HepG2 (cell line): ENCODE measurements around the gene PALM. TPM values are rescaled to one million over a fixed set of nuclear protein-coding genes. Genes with fewer than 3 reads are reported as not detected.

Experiments
- GTF2F1 ChIP-seq: fragments of 150-350 bp; IDR thresholded peaks from 2 replicates; pipeline ENCODE4 v1.6.1; 2014; ENCODE audit warnings: low read length
- SUZ12 ChIP-seq: fragments of 150-350 bp; IDR thresholded peaks from 2 replicates; pipeline ENCODE4 v1.6.1; 2014; ENCODE audit warnings: low read depth, low read length
- ZNF235 ChIP-seq: sonication (generic); formaldehyde crosslinking; IDR thresholded peaks from 2 replicates; pipeline ENCODE4 v1.8.1; 2023; ENCODE audit warnings: mild to moderate bottlenecking, missing genetic modification reagents, borderline replicate concordance
- ZNF30 ChIP-seq: sonication (generic); formaldehyde crosslinking; IDR thresholded peaks from 2 replicates; pipeline ENCODE4 v1.5.0; 2020; ENCODE audit warnings: mild to moderate bottlenecking, missing genetic modification reagents
- ZNF570 ChIP-seq: sonication (generic); formaldehyde crosslinking; IDR thresholded peaks from 2 replicates; pipeline ENCODE4 v1.4.0; 2020; ENCODE audit warnings: mild to moderate bottlenecking, missing genetic modification reagents, borderline replicate concordance
- ZNF577 ChIP-seq: sonication (generic); formaldehyde crosslinking; IDR thresholded peaks from 2 replicates; pipeline ENCODE4 v1.4.0; 2020; ENCODE audit warnings: mild to moderate bottlenecking, low read depth, missing genetic modification reagents, borderline replicate concordance
- polyA plus RNA-seq, 8 experiments: library from polyadenylated mRNA; depleted of rRNA in 3 of 8; stranded (reverse) in 7 of 8; unstranded in 1 of 8; fragments of >200 nt; fragmentation: Illumina TruSeq in 4 of 8; extraction: Trizol in 4 of 8; gene quantifications; 2 replicates each; pipeline versions ENCODE4 v1.2.1 to v1.2.3, GENCODE V29; 2011 to 2016; ENCODE audit warnings: low read depth in 4 of 8, missing spikeins in 1 of 8, mixed read lengths in 1 of 8; ENCODE audit not compliant: insufficient read depth in 1 of 8
- total RNA-seq, 5 experiments: library from RNA; depleted of rRNA; stranded (reverse); fragments of >200 nt; fragmentation: Illumina TruSeq; extraction: Trizol; gene quantifications; 2 replicates each; pipeline ENCODE4 v1.2.3, GENCODE V29; 2016; ENCODE audit warnings: low read depth in 1 of 5
- TF ChIP-seq, protein P1 (sequence below): sonication (generic); formaldehyde crosslinking; IDR thresholded peaks from 2 replicates; pipeline ENCODE4 v1.5.0; 2020; ENCODE audit warnings: mild to moderate bottlenecking, missing genetic modification reagents, borderline replicate concordance
- TF ChIP-seq, protein P2 (sequence below): sonication (generic); formaldehyde crosslinking; IDR thresholded peaks from 2 replicates; pipeline ENCODE4 v1.5.0; 2020; ENCODE audit warnings: missing genetic modification reagents
- TF ChIP-seq, protein P3 (sequence below), 2 experiments: sonication (generic) in 1 of 2; formaldehyde crosslinking in 1 of 2; IDR thresholded peaks; 2 replicates each; pipeline versions ENCODE4 v1.6.1 to v1.9.0; 2014 to 2022; ENCODE audit warnings: antibody characterized with exemption in 1 of 2, borderline replicate concordance in 1 of 2, inconsistent platforms in 1 of 2, low read depth in 1 of 2, missing genetic modification reagents in 1 of 2

PALM gene
- total and polyA plus RNA-seq, 2 of the 13 experiments (the other 11 are each of a cell fraction or from before 2014, with no cell fraction given) = 4.0 to 9.7 TPM

DNA sequence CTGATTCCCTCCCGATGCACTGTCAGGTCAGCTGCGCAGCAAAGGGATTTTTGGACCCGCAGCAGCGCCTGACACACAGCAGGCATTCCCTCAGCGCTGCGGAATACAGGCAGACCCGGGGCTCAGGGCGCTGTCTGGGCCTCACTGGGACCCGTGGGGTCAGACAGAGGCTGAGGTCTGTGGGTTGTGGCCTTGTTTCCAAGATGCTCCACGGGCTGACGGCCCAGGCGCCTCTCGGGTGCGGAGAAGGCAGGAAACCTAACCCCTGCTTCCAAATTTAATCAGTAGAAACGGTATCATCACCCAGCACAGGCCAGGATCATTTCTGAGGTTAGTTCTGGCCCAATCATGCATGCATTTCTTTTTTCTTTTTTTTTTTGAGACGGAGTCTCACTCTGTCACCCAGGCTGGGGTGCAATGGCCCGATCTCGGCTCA lies 45.0 kb upstream of the PALM start (continued):
- TF ChIP-seq, protein P1, sequence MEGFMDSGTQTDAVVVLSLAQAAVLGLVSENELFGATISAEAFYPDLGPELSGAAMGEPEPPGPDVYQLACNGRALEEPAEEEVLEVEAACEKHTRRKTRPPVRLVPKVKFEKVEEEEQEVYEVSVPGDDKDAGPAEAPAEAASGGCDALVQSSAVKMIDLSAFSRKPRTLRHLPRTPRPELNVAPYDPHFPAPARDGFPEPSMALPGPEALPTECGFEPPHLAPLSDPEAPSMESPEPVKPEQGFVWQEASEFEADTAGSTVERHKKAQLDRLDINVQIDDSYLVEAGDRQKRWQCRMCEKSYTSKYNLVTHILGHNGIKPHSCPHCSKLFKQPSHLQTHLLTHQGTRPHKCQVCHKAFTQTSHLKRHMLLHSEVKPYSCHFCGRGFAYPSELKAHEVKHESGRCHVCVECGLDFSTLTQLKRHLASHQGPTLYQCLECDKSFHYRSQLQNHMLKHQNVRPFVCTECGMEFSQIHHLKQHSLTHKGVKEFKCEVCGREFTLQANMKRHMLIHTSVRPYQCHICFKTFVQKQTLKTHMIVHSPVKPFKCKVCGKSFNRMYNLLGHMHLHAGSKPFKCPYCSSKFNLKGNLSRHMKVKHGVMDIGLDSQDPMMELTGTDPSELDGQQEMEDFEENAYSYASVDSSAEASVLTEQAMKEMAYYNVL = no peak
- TF ChIP-seq, protein P2, sequence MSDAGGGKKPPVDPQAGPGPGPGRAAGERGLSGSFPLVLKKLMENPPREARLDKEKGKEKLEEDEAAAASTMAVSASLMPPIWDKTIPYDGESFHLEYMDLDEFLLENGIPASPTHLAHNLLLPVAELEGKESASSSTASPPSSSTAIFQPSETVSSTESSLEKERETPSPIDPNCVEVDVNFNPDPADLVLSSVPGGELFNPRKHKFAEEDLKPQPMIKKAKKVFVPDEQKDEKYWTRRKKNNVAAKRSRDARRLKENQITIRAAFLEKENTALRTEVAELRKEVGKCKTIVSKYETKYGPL (CRISPR knock-in tag) = no peak
- no peak for TF ChIP-seq ZNF577
- TF ChIP-seq ZNF235 (CRISPR knock-in tag) = no peak
- no peak for TF ChIP-seq GTF2F1
- no peak for TF ChIP-seq ZNF30
- TF ChIP-seq SUZ12 = no peak
- TF ChIP-seq ZNF570 (CRISPR knock-in tag) = no peak
- TF ChIP-seq, protein P3, sequence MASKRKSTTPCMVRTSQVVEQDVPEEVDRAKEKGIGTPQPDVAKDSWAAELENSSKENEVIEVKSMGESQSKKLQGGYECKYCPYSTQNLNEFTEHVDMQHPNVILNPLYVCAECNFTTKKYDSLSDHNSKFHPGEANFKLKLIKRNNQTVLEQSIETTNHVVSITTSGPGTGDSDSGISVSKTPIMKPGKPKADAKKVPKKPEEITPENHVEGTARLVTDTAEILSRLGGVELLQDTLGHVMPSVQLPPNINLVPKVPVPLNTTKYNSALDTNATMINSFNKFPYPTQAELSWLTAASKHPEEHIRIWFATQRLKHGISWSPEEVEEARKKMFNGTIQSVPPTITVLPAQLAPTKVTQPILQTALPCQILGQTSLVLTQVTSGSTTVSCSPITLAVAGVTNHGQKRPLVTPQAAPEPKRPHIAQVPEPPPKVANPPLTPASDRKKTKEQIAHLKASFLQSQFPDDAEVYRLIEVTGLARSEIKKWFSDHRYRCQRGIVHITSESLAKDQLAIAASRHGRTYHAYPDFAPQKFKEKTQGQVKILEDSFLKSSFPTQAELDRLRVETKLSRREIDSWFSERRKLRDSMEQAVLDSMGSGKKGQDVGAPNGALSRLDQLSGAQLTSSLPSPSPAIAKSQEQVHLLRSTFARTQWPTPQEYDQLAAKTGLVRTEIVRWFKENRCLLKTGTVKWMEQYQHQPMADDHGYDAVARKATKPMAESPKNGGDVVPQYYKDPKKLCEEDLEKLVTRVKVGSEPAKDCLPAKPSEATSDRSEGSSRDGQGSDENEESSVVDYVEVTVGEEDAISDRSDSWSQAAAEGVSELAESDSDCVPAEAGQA (IDR thresholded peaks at IDR 0.05; ENCODE audit: low read depth) = no peak
- TF ChIP-seq, protein P3 (CRISPR knock-in tag; IDR thresholded peaks at IDR 0.05; ENCODE audit: borderline replicate concordance) = no peak
